GM12878 (cell line): Measurements from ENCODE around the gene KDM4C. TPM values are rescaled to one million over a fixed set of nuclear protein-coding genes. Genes with fewer than 3 reads are reported as not detected.

ENCODE experiments used
- ATAC-seq: fragments of 200-7000 bp; cut with Tn5 transposase; 3 replicates; pipeline ENCODE4 v1.9.1; 2020; ENCODE audit warnings: mild to moderate bottlenecking, moderate library complexity
- BruUV-seq: library from RNA; stranded (reverse); fragments of 400-500 nt; replicated peaks from 2 replicates; lab custom pipeline; 2021; lab: Mats Ljungman, UMichigan
- CTCF ChIA-PET: fragments of 300-600 bp; sonication (Branson Sonifier 250); formaldehyde crosslinking; extraction: SDS; loops from one replicate; lab custom pipeline; 2021; ENCODE audit warnings: inconsistent platforms; lab: Yijun Ruan, JAX
- POLR2A ChIA-PET: fragments of 350-600 bp; formaldehyde crosslinking; extraction: SDS; loops from one replicate; lab custom pipeline; 2021; ENCODE audit warnings: inconsistent platforms; lab: Charles Lee
- RAD21 ChIA-PET: fragments of 300-600 bp; sonication (Branson Sonifier 250); formaldehyde crosslinking; loops from one replicate; lab custom pipeline; 2023; ENCODE audit warnings: antibody characterized with exemption; ENCODE audit not compliant: unreplicated experiment; lab: Charles Lee
- SMC1A ChIA-PET: fragments of 300-600 bp; sonication (Branson Sonifier 250); formaldehyde crosslinking; loops from one replicate; lab custom pipeline; 2023; ENCODE audit not compliant: unreplicated experiment, uncharacterized antibody; lab: Charles Lee
- DNase-seq: peaks from one replicate; pipeline ENCODE4 v3.0.0-alpha.2; 2011; ENCODE audit warnings: low read depth, low spot score
- FAIRE-seq: peaks from 3 replicates; lab custom pipeline; 2011; peaks lifted over from hg19 to GRCh38; lab: Jason Lieb, UNC
- H2AFZ ChIP-seq: 2 replicates; pipeline ENCODE4 v1.6.0; 2011; ENCODE audit warnings: low read depth, low read length, control low read depth; ENCODE audit not compliant: control insufficient read depth
- H3K27ac ChIP-seq: 2 replicates; pipeline ENCODE4 v1.5.1; 2011; ENCODE audit warnings: control low read depth; ENCODE audit not compliant: control insufficient read depth, insufficient read depth
- H3K27me3 ChIP-seq, 2 experiments: replicated peaks in 1 of 2; 2 replicates each; pipeline versions ENCODE4 v1.6.0 to v1.6.1; 2011; ENCODE audit warnings: low read length in 1 of 2; ENCODE audit not compliant: control insufficient read depth in 2 of 2, insufficient read depth in 2 of 2
- H3K36me3 ChIP-seq, 2 experiments: 2 replicates each; pipeline ENCODE4 v1.5.1; 2011; ENCODE audit warnings: low read length in 1 of 2; ENCODE audit not compliant: control insufficient read depth in 2 of 2, insufficient read depth in 2 of 2
- H3K4me1 ChIP-seq: 2 replicates; pipeline ENCODE4 v1.6.1; 2011; ENCODE audit warnings: mild to moderate bottlenecking, low read length, moderate library complexity, mixed read lengths; ENCODE audit not compliant: control insufficient read depth, insufficient read depth
- H3K4me2 ChIP-seq: 2 replicates; pipeline ENCODE4 v1.6.0; 2011; ENCODE audit warnings: control low read depth; ENCODE audit not compliant: control insufficient read depth, insufficient read depth
- H3K4me3 ChIP-seq: fragments of 200-600 bp; sonication (generic); 2 replicates; pipeline ENCODE4 v1.5.1; 2016
- H3K79me2 ChIP-seq: 2 replicates; pipeline ENCODE4 v1.6.0; 2011; ENCODE audit warnings: low read length; ENCODE audit not compliant: control insufficient read depth, insufficient read depth
- H3K9ac ChIP-seq: 2 replicates; pipeline ENCODE4 v1.8.0; 2011; ENCODE audit warnings: low read length, control low read depth, mixed read lengths; ENCODE audit not compliant: control insufficient read depth, insufficient read depth
- H3K9me3 ChIP-seq: replicated peaks from 3 replicates; pipeline ENCODE4 v1.5.1; 2011; ENCODE audit warnings: mild to moderate bottlenecking, low read length; ENCODE audit not compliant: control insufficient read depth, insufficient read depth
- H4K20me1 ChIP-seq: 2 replicates; pipeline ENCODE4 v1.6.0; 2011; ENCODE audit not compliant: control insufficient read depth, insufficient read depth
- PBX3 ChIP-seq: IDR thresholded peaks from 2 replicates; pipeline ENCODE4 v1.6.1; 2011; ENCODE audit warnings: mild to moderate bottlenecking, low read depth, low read length, moderate library complexity; ENCODE audit not compliant: insufficient replicate concordance
- PRDM15 ChIP-seq: fragments of 450-650 bp; formaldehyde crosslinking; IDR thresholded peaks from 2 replicates; pipeline ENCODE4 v1.4.0; 2020; ENCODE audit warnings: mild to moderate bottlenecking, moderate library complexity
- REST ChIP-seq: IDR thresholded peaks from 2 replicates; pipeline ENCODE4 v1.6.1; 2012; ENCODE audit warnings: mild to moderate bottlenecking, low read depth, low read length
- RFX5 ChIP-seq: IDR thresholded peaks from 2 replicates; pipeline ENCODE4 v1.6.1; 2011; ENCODE audit warnings: low read depth, low read length, improper control_type of control experiment
- SREBF1 ChIP-seq: IDR thresholded peaks from 2 replicates; pipeline ENCODE4 v1.6.1; 2012; ENCODE audit warnings: mild to moderate bottlenecking, low read length
- WGBS: methylation state at CpG from one replicate; pipeline ENCODE4 v1.1.6; 2016; ENCODE audit warnings: low lambda C conversion rate; ENCODE audit not compliant: insufficient replicate concordance, insufficient coverage; ENCODE audit errors: missing lambda C conversion rate; 5-methylcytosine and 5-hydroxymethylcytosine counted together
- in situ Hi-C: fragments of 300-500 bp; cut with MboI; formaldehyde crosslinking; loops from 9 replicates; pipeline ENCODE4 v1.14.3; 2018; ENCODE audit warnings: mixed read lengths
- intact Hi-C: fragments of 100-400 bp; cut with micrococcal nuclease; formaldehyde crosslinking; loops from one replicate; pipeline ENCODE4 v1.14.2; 2022; ENCODE audit not compliant: unreplicated experiment
- polyA plus RNA-seq, 11 experiments: library from polyadenylated mRNA; depleted of rRNA in 4 of 11; unstranded in 6 of 11; stranded (reverse) in 5 of 11; fragments of >200 nt; fragmentation: Nextera tagmentation in 4 of 11; fragmentation: Illumina TruSeq in 1 of 11; extraction: Ambion mirVana in 4 of 11; extraction: Trizol in 1 of 11; gene quantifications; 1 replicate in 1 of 11; 2 replicates in 10 of 11; pipeline versions ENCODE4 v1.2.1 to v1.2.3, GENCODE V29; 2011 to 2016; ENCODE audit warnings: inconsistent platforms in 2 of 11, missing spikeins in 2 of 11, low read depth in 1 of 11
- total RNA-seq, 4 experiments: library from RNA; depleted of rRNA in 3 of 4; stranded (reverse); fragments of >200 nt in 3 of 4; fragmentation: Illumina TruSeq in 1 of 4; extraction: Trizol in 1 of 4; gene quantifications; 2 replicates each; pipeline versions ENCODE4 v1.2.1 to v1.2.3, GENCODE V29; 2013 to 2021

KDM4C gene
- total and polyA plus RNA-seq, 10 of the 15 experiments (the other 5 are each of a cell fraction or from before 2014, with no cell fraction given) = 6.8 to 41.2 (median 20.1) TPM

- no peak for FAIRE-seq
- SMC1A ChIA-PET = no interaction called here
- CTCF ChIA-PET = no interaction called here
Measured at GRCh38 chr9:7145361-7146069, 387.7 kb downstream of the KDM4C start.

More at GRCh38 chr9:7145361-7146069, 387.7 kb downstream of the KDM4C start:
- no peaks in the 10 kb centered on the region for H3K27me3 ChIP-seq
- no peak overlapping the region for H3K27ac ChIP-seq
- BruUV-seq = no TSS peak
- H3K4me1 ChIP-seq = 0 out of 2 replicates have a peak, but pooled peaks cover 4% of the 10 kb centered on the region
- no peaks in the 10 kb centered on the region; the same call in 2 of the 3 replicates for H3K9me3 ChIP-seq
- no peaks in the 10 kb centered on the region for H4K20me1 ChIP-seq
- intact Hi-C loops = no loop called here
- ChIA-PET RAD21 (no interaction called here), POLR2A (interaction anchor here (0.6 kb wide), 1 partner anchor 26 kb away, joined by 3 read pairs; no protein-coding TSS in a partner anchor)
- no peak for ATAC-seq
- in situ Hi-C loops = no loop called here
- H3K79me2 ChIP-seq = no peaks in the 10 kb centered on the region
- no peak overlapping the region for H3K4me3 ChIP-seq
- no peak overlapping the region for H3K4me2 ChIP-seq
- H3K9ac ChIP-seq = no peak overlapping the region
- no peak for TF ChIP-seq REST
- TF ChIP-seq RFX5 = no peak
- no peak for TF ChIP-seq SREBF1
- TF ChIP-seq PRDM15 = no peak
- TF ChIP-seq PBX3 = no peak
- peaks cover 0 to 13% of the 10 kb centered on the region in 2 experiments; a peak in 2 of 4 replicates for H3K36me3 ChIP-seq
- no peak for DNase-seq
- no peak overlapping the region for H2AFZ ChIP-seq
- 94% methylated on average over 8 of the region's 8 CpGs for WGBS
